GM04503 (cell line): ENCODE data around the gene MBD3L2B.
"Not testable (repeated sequence)": the region's sequence is repeated elsewhere in the genome, so short reads cannot be mapped to it uniquely, and the experiment has no call there.

Experiments used
- DNase-seq: peaks from one replicate; pipeline ENCODE4 v3.0.0-alpha.2; 2012; ENCODE audit warnings: low read depth

MBD3L2B gene

DNA sequence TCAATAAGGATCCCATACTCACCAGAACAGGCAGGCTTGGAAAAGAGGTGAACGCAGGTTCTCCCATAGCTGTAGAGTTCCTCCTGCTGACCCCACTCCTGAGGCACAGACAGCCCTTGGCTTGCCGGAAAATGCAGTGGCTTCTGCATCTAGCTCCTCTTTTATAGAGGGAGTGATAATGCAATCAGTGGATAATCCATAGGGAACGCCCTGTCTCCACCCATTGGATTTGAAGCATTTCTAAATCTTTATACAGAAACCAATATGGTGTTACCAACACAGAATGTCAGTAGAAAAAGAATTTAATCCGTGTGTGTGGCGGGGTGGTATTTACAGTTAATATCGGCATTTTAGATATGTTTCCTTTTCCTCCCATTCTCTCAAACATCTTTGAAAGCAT, at the start of gene MBD3L2B:
Gene MBD3L2B, minus strand, starts transcription at position 101 of the 400 bp plus-strand sequence. Its CDS starts 34 bp downstream, at position 67.
- not testable (repeated sequence) for DNase-seq

DNA sequence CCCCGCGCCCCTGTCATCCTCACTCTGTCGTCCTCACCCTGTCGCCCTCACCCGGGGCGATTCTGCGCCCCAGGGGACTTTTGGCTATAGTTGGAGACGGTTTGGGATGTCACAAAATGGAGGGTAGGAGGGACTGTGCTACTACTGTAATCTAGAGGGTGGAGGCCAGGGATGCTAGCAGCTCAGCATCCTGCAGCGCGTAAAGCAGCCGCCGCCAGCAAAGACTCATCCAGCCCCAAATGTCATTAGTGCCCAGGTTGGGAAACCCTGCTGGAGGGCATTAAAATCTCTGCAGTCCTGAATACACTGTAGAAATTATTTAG, 48.6 kb upstream of the MBD3L2B start:
- DNase-seq = no peak

GRCh38 chr19:7069042-7069903, 48.0 kb upstream of the MBD3L2B start, which contains the start of gene ZNF557:
Gene ZNF557 (plus strand): TSS chr19:7069703. CDS start chr19:7075075, 5,372 bp downstream.
- DNase-seq = peak; percentile 67

DNA sequence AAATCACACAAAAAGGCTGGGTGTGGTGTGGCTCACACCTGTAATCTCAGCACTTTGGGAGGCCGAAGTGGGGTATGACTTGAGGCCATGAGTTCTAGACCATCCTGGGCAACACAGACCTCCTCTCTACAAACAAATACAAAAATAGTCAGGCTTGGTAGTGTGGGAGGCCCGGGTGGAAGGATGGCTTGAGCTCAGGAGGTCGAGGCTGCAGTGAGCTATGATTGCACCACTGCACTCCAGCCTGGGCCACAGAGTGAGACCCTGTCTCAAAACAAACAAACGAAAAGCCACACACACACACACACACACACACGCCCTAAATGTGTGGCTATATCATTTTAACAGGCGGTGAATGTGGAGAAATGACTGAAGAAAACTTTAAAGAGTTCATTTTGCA, 47.4 kb upstream of the MBD3L2B start:
- no peak for DNase-seq

GRCh38 chr19:7067716-7068115, 46.5 kb upstream of the MBD3L2B start:
- DNase-seq = peak; percentile 26

DNA sequence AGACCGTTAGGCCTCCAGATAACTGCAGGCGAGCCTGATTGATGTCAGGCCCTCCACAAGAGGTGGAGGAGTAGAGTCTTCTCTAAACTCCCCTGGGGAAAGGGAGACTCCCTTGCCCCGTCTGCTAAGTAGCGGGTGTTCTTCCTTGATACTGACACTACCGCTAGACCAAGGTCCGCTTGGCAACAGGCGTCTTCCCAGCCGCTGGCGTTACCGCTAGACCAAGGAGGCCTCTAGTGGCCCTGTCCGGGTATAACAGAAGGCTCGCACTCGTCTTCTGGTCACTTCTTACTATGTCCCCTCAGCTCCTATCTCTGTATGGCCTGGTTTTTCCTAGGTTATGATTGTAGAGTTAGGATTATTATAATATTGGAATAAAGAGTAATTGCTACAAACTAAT, 45.9 kb upstream of the MBD3L2B start:
- not testable (repeated sequence) for DNase-seq

DNA sequence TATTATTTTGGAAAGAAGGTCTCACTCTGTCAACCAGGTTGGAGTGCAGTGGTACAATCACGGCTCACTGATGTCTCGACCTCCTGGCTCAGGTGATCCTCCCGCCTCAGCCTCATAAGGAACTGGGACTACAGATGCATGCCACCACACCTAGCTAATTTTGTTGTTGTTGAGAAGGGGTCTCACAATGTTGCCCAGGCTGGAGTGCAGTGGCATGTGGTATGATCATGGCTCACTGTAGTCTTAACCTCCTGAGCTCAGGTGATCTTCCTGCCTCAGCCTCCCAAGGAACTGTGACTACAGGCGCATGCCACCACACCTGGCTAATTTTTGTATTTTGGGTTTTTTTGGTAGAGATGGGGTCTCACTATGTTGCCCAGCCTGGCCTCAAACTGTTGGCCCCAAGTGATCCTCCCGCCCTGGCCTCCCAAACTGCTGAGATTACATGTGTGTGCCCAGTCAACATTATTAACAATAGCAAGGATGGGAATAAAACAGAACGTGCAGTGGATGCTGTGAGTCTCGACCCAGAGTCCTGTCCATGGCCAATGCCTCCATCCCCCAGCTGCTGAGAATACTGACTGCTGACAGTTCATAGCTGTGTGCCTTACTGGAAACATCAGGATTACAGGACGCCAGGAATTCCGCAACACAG, 42.7 kb upstream of the MBD3L2B start:
- no peak for DNase-seq

DNA sequence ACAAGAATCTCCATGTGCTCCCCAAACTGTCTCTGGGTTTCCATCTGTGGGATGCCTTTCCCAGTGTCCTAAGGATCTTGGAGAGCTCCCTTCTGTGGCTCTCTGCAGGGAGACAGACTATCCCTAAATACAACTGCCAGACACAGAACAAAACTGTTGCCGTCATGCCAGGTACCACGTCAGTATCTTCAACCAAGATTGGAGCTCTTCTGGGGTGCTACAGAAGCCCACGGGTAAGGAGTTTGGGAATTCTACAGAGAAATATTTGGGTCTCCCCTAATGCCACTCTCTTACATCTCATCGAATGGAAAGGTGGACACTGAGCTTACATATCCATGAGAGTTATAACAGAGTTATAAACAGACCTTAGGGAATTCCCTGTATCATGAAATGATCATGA, 42.1 kb upstream of the MBD3L2B start:
- DNase-seq = no peak

DNA sequence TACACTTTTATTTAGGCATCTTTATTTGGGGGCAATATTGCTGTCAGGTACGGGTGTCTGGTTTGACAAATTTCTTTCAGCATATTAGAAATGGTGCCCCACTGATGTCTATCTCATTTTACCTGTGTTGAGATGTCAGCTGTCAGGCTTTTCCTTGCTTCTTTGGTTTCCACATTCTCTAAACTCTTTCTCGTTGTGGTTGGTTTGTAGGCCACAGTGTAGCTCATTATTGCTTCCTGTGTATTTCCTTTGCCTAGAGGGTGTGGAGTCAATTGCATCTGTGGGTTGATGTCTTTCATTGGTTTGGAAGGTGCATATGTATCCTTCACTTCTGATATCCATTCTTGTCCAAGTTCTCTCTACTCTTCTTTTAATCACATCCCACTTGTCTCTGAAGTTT, 38.7 kb upstream of the MBD3L2B start:
- not testable (repeated sequence) for DNase-seq

DNA sequence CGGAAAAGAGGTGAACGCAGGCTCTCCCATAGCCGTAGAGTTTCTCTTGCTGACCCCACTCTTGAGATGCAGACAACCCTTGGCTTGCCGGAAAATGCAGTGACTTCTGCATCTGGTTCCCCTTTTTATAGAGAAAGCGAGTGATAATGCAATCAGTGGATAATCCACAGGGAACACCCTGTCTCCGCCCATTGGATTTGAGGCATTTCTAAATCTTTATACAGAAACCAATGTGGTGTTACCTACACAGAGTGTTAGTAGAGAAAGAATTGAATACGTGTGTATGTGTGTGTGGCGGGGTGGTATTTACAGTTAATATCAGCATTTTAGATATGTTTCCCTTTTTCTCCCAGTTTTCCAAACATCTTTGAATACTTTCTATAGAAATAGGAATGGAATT, 37.3 kb upstream of the MBD3L2B start, which contains the start of gene MBD3L3:
Gene MBD3L3, minus strand, starts transcription at position 101 of the 400 bp plus-strand sequence. Its CDS starts 71 bp downstream, at position 30.
- DNase-seq = not testable (repeated sequence)

DNA sequence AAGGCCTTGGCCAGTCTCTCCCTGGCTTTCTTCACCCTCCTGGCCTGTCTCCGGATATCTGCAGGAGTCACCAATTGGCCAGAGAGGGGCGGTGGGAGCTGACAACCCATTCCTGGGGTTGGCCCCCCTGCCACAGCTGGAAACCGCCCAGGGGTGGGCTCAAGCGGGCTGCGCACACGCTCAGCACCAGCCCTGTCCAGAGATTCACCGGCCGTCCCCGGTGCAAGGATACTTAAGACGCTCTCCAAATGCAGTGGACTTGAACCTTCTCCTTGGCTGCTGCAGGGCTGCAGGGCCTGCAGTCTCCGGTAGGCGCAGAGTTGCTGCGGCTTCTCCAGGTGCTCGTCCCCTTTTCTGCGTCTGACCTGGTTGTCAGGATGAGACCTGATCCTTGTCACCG, 35.1 kb upstream of the MBD3L2B start:
- DNase-seq = not testable (repeated sequence)

DNA sequence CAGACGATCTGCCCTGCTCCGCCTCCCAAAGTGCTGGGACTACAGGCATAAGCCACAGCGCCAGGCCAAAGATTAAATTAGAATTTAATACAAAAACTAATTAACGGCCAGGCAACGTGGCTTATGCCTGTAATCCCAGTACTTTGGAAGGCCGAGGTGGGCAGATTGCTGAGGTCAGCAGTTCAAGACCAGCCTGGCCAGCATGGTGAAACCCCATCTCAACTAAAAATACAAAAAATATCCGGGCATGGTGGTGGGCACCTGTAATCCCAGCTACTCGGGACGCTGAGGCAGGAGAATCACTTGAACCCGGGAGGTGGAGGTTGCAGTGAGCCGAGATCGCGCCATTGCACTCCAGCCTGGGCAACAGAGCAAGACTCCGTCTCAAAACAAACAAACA, 34.4 kb upstream of the MBD3L2B start:
- DNase-seq = not testable (repeated sequence)

DNA sequence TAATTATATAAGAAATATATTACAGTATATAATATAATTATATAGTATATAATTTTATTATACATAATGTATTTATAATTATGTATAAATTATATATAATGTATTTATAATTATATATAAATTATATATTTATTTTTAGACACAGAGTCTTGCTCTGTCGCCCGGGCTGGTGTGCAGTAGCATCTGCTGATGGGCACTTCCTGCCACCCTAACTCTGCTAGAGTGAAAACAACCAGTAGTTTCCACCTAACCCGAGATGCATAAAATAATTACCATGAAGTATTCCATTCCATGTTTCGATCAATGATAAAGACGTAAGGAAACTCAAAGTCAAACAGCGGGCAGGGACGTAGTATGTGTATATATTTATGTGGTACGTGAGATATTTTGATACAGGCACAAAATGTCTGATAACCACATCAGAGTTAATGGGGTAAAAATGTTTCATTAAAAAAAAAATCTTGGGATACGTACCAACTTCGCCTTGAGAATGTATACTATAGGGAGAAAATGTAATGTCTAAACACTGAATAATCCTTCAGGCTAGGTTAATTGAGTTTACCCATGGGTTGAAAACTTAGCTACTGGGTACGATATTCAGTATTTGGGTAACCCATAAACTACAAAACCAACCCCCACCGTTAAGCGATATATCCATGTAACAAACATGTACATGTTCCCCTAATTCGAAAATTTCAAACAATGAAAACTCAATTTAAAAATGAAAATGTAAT, 33.6 kb upstream of the MBD3L2B start:
- DNase-seq = not testable (repeated sequence)

DNA sequence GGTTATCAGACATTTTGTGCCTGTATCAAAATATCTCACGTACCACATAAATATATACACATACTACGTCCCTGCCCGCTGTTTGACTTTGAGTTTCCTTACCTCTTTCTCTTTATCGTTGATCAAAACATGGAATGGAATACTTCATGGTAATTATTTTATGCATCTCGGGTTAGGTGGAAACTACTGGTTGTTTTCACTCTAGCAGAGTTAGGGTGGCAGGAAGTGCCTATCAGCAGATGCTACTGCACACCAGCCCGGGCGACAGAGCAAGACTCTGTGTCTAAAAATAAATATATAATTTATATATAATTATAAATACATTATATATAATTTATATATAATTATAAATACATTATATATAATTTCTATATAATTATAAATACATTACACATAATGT, 31.7 kb upstream of the MBD3L2B start:
- DNase-seq = not testable (repeated sequence)

DNA sequence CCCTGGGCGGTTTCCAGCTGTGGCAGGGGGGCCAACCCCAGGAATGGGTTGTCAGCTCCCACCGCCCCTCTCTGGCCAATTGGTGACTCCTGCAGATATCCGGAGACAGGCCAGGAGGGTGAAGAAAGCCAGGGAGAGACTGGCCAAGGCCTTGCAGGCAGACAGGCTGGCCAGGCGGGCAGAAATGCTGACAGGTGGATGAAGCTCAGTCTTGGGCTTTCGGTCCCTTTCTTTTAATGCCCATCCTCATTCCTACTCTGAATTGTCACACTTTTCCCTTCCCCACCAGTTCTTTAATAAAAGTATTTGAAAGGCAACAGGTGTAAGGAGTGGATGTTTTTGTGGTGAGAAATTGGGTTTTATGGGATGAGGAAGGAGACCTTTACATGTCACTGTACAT, 30.2 kb upstream of the MBD3L2B start:
- not testable (repeated sequence) for DNase-seq

- DNase-seq = not testable (repeated sequence)
These were observed 27.8 kb upstream of the MBD3L2B start, which contains the start of gene MBD3L2 for GRCh38 chr19:7049021-7049420. Gene MBD3L2 (plus strand): TSS chr19:7049321. CDS start chr19:7049374, 53 bp downstream.

DNA sequence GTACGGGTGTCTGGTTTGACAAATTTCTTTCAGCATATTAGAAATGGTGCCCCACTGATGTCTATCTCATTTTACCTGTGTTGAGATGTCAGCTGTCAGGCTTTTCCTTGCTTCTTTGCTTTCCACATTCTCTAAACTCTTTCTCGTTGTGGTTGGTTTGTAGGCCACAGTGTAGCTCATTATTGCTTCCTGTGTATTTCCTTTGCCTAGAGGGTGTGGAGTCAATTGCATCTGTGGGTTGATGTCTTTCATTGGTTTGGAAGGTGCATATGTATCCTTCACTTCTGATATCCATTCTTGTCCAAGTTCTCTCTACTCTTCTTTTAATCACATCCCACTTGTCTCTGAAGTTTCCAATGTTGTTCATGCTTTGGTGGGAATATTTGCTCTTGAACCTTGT, 20.3 kb upstream of the MBD3L2B start:
- DNase-seq = not testable (repeated sequence)

DNA sequence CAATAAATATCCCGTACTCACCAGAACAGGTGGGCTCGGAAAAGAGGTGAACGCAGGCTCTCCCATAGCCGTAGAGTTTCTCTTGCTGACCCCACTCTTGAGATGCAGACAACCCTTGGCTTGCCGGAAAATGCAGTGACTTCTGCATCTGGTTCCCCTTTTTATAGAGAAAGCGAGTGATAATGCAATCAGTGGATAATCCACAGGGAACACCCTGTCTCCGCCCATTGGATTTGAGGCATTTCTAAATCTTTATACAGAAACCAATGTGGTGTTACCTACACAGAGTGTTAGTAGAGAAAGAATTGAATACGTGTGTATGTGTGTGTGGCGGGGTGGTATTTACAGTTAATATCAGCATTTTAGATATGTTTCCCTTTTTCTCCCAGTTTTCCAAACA, 18.8 kb upstream of the MBD3L2B start, which contains the start of gene MBD3L4:
Gene MBD3L4, minus strand, starts transcription at position 101 of the 400 bp plus-strand sequence. Its CDS starts 35 bp downstream, at position 66.
- DNase-seq = not testable (repeated sequence)

DNA sequence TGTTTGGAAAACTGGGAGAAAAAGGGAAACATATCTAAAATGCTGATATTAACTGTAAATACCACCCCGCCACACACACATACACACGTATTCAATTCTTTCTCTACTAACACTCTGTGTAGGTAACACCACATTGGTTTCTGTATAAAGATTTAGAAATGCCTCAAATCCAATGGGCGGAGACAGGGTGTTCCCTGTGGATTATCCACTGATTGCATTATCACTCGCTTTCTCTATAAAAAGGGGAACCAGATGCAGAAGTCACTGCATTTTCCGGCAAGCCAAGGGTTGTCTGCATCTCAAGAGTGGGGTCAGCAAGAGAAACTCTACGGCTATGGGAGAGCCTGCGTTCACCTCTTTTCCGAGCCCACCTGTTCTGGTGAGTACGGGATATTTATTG, 9.0 kb upstream of the MBD3L2B start, which contains the start of gene MBD3L5:
Gene MBD3L5, plus strand, starts transcription at position 301 of the 400 bp plus-strand sequence. Its CDS starts 34 bp downstream, at position 335.
- DNase-seq = not testable (repeated sequence)

GRCh38 chr19:7028790-7029189, 7.6 kb upstream of the MBD3L2B start:
- not testable (repeated sequence) for DNase-seq

- DNase-seq = no peak
These were observed 2.4 kb downstream of the MBD3L2B start for GRCh38 chr19:7018828-7019227.

DNA sequence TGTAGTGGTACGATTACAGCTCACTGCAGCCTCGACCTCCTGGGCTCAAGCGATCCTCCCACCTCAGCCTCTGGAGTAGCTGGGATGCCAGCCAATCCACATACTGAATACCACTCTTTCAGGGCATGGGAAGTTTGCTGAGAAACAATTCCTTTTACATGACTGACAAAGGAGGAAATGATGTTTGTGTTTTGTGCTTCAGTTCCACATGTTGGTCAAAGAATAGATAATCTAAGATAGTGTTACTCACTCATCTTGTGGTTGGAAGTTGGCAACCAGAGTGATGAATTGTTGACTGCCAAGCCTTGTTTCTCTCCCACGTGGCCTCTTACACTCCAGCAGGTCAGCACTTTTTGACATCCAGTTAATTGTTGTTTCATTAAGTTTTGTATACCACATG, 7.6 kb downstream of the MBD3L2B start:
- peak; percentile 14 for DNase-seq
